Measurements from ENCODE around the gene CISH. TPM values are rescaled to one million over a fixed set of nuclear protein-coding genes. Genes with fewer than 3 reads are reported as not detected.

The CISH gene
- total and polyA plus RNA-seq, 4 donors: 4.7 to 32.5 (median 24.3) TPM

- Histone ChIP-seq H3K4me1 (ENCODE audit: control insufficient read depth in 4 of 4, insufficient read depth in 4 of 4, low read length in 3 of 4) (no peaks in the 10 kb centered on the region), H3K27me3 (ENCODE audit: control insufficient read depth in 4 of 4, insufficient read depth in 4 of 4, low read length in 3 of 4) (no peaks in the 10 kb centered on the region), H3K9me3 (ENCODE audit: control insufficient read depth in 4 of 4, low read length in 3 of 4) (no peaks in the 10 kb centered on the region), H3K27ac (ENCODE audit: low read depth in 1 of 2, low read length in 2 of 2) (no peak overlapping the region), H3K36me3 (ENCODE audit: control insufficient read depth in 4 of 4, insufficient read depth in 3 of 4, low read depth in 1 of 4, low read length in 3 of 4) (no peaks in the 10 kb centered on the region), H3K4me3 (ENCODE audit: low read depth in 1 of 3, low read length in 3 of 3) (no peak overlapping the region), H3K9ac (ENCODE audit: low read depth in 1 of 2, low read length in 2 of 2) (no peak overlapping the region)
- DNase-seq (ENCODE audit: low spot score): no peak
- TF ChIP-seq FOXA1 (IDR thresholded peaks at IDR 0.05) (no peak), EGR1 (IDR thresholded peaks at IDR 0.05; ENCODE audit: low read depth in 2 of 2) (no peak), HNF4G (IDR thresholded peaks at IDR 0.05) (no peak), REST (IDR thresholded peaks at IDR 0.05) (no peak), SP1 (IDR thresholded peaks at IDR 0.05) (no peak), JUND (IDR thresholded peaks at IDR 0.05) (no peak), YY1 (IDR thresholded peaks at IDR 0.05) (no peak), ATF3 (IDR thresholded peaks at IDR 0.05) (no peak), CTCF (IDR thresholded peaks at IDR 0.05; ENCODE audit: low read depth, low read length, missing input control) (no peak), FOXA2 (IDR thresholded peaks at IDR 0.05) (no peak), RAD21 (IDR thresholded peaks at IDR 0.05) (no peak), MAX (IDR thresholded peaks at IDR 0.05) (no peak), GABPA (IDR thresholded peaks at IDR 0.05 in 1 of 2, conservative IDR thresholded peaks at IDR 0.05 in 1 of 2) (no peak), TAF1 (conservative IDR thresholded peaks at IDR 0.05) (no peak), HNF4A (conservative IDR thresholded peaks at IDR 0.05) (no peak), RXRA (IDR thresholded peaks at IDR 0.05) (no peak), NR2F2 (IDR thresholded peaks at IDR 0.05) (no peak)
- TF ChIP-seq, protein P1, sequence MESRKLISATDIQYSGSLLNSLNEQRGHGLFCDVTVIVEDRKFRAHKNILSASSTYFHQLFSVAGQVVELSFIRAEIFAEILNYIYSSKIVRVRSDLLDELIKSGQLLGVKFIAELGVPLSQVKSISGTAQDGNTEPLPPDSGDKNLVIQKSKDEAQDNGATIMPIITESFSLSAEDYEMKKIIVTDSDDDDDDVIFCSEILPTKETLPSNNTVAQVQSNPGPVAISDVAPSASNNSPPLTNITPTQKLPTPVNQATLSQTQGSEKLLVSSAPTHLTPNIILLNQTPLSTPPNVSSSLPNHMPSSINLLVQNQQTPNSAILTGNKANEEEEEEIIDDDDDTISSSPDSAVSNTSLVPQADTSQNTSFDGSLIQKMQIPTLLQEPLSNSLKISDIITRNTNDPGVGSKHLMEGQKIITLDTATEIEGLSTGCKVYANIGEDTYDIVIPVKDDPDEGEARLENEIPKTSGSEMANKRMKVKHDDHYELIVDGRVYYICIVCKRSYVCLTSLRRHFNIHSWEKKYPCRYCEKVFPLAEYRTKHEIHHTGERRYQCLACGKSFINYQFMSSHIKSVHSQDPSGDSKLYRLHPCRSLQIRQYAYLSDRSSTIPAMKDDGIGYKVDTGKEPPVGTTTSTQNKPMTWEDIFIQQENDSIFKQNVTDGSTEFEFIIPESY (IDR thresholded peaks at IDR 0.05): no peak
- WGBS: 93% methylated on average over 3 of the region's 3 CpGs
Measured at GRCh38 chr3:50657816-50658215, 46.2 kb upstream of the CISH start.

Measured in liver (tissue), 9 donors.